GM18870 (cell line): Measurements from ENCODE around the gene ZNF469.
"Not testable (repeated sequence)": the region's sequence is repeated elsewhere in the genome, so short reads cannot be mapped to it uniquely, and the experiment has no call there.

Source experiments
- ATAC-seq: cut with Tn5 transposase; IDR thresholded peaks from one replicate; pipeline ENCODE4 v1.9.1; 2021; ENCODE audit warnings: moderate library complexity; ENCODE audit not compliant: unreplicated experiment

ZNF469 gene

GRCh38 chr16:88406096-88407041, 23.6 kb downstream of the ZNF469 start:
- ATAC-seq: no peak

GRCh38 chr16:88407042-88407420, 24.3 kb downstream of the ZNF469 start:
- ATAC-seq: no peak

- ATAC-seq: no peak
These were observed 25.0 kb downstream of the ZNF469 start for GRCh38 chr16:88407807-88408206.

GRCh38 chr16:88408561-88409142, 25.9 kb downstream of the ZNF469 start:
- ATAC-seq: no peak

- ATAC-seq: no peak
These were observed 26.7 kb downstream of the ZNF469 start for GRCh38 chr16:88409296-88410065.

GRCh38 chr16:88410297-88410968, 27.7 kb downstream of the ZNF469 start:
- not testable (repeated sequence) for ATAC-seq

- no peak for ATAC-seq
These were observed 29.3 kb downstream of the ZNF469 start for GRCh38 chr16:88411951-88412576.

- no peak for ATAC-seq
These were observed 30.0 kb downstream of the ZNF469 start for GRCh38 chr16:88412766-88413165.

- no peak for ATAC-seq
These were observed 30.5 kb downstream of the ZNF469 start for GRCh38 chr16:88413231-88413630.

- no peak for ATAC-seq
These were observed 30.9 kb downstream of the ZNF469 start for GRCh38 chr16:88413631-88414030.

GRCh38 chr16:88414521-88415380, 32.0 kb downstream of the ZNF469 start:
- ATAC-seq: no peak

GRCh38 chr16:88415381-88415705, 32.6 kb downstream of the ZNF469 start:
- ATAC-seq: no peak

- no peak for ATAC-seq
These were observed 33.1 kb downstream of the ZNF469 start for GRCh38 chr16:88415713-88416323.

- ATAC-seq: no peak
These were observed 33.9 kb downstream of the ZNF469 start for GRCh38 chr16:88416686-88417085.

GRCh38 chr16:88417684-88418476, 35.1 kb downstream of the ZNF469 start:
- no peak for ATAC-seq

- ATAC-seq: no peak
These were observed 36.1 kb downstream of the ZNF469 start for GRCh38 chr16:88418869-88419268.

- no peak for ATAC-seq
These were observed 37.0 kb downstream of the ZNF469 start for GRCh38 chr16:88419790-88420189.

- ATAC-seq: no peak
These were observed 37.7 kb downstream of the ZNF469 start for GRCh38 chr16:88420496-88420895.

GRCh38 chr16:88421301-88421700, 38.5 kb downstream of the ZNF469 start:
- no peak for ATAC-seq
